Measurements from ENCODE around the gene NDUFB10.

Gene NDUFB10

GRCh38 chr16:1932050-1933028 lies 27.0 kb upstream of the NDUFB10 start:
- Histone ChIP-seq H3K27me3 (ENCODE audit: control insufficient read depth, insufficient read depth, low read length) (no peaks in the 10 kb centered on the region), H3K79me2 (no peaks in the 10 kb centered on the region), H2AFZ (no peak overlapping the region), H3K27ac (no peak overlapping the region), H3K9me3 (ENCODE audit: control insufficient read depth, low read length) (no peaks in the 10 kb centered on the region), H3K9ac (no peak overlapping the region), H3K36me3 (ENCODE audit: control insufficient read depth, insufficient read depth, low read length) (no peaks in the 10 kb centered on the region), H3K4me1 (peaks cover 4% of the 10 kb centered on the region), H3K4me2 (ENCODE audit: low read length) (no peak overlapping the region), H3K4me3 (ENCODE audit: low read depth, low read length) (no peak overlapping the region)
- no peak for TF ChIP-seq CTCF (IDR thresholded peaks at IDR 0.05)

- TF ChIP-seq CTCF (IDR thresholded peaks at IDR 0.05): no peak
- Histone ChIP-seq H3K27me3 (ENCODE audit: control insufficient read depth, insufficient read depth, low read length) (no peaks in the 10 kb centered on the region), H3K36me3 (ENCODE audit: control insufficient read depth, insufficient read depth, low read length) (no peaks in the 10 kb centered on the region), H3K79me2 (no peaks in the 10 kb centered on the region), H3K4me3 (ENCODE audit: low read depth, low read length) (no peak overlapping the region), H3K9me3 (ENCODE audit: control insufficient read depth, low read length) (no peaks in the 10 kb centered on the region), H3K4me2 (ENCODE audit: low read length) (no peak overlapping the region), H3K27ac (no peak overlapping the region), H2AFZ (no peak overlapping the region), H3K9ac (no peak overlapping the region), H3K4me1 (peaks cover 4% of the 10 kb centered on the region)
These were observed 26.2 kb upstream of the NDUFB10 start for GRCh38 chr16:1933097-1933661.

GRCh38 chr16:1936945-1937479 lies 22.3 kb upstream of the NDUFB10 start:
- Histone ChIP-seq H3K9me3 (ENCODE audit: control insufficient read depth, low read length) (no peaks in the 10 kb centered on the region), H3K4me3 (ENCODE audit: low read depth, low read length) (no peak overlapping the region), H3K27ac (no peak overlapping the region), H3K9ac (no peak overlapping the region), H2AFZ (no peak overlapping the region), H3K79me2 (no peaks in the 10 kb centered on the region), H3K36me3 (ENCODE audit: control insufficient read depth, insufficient read depth, low read length) (no peaks in the 10 kb centered on the region), H3K27me3 (ENCODE audit: control insufficient read depth, insufficient read depth, low read length) (no peaks in the 10 kb centered on the region), H3K4me2 (ENCODE audit: low read length) (no peak overlapping the region), H3K4me1 (peaks cover 3% of the 10 kb centered on the region)
- TF ChIP-seq CTCF (IDR thresholded peaks at IDR 0.05): no peak

GRCh38 chr16:1938316-1938715 lies 21.0 kb upstream of the NDUFB10 start:
- no peaks in the 10 kb centered on the region for H3K79me2 ChIP-seq
- no peak overlapping the region for H3K27ac ChIP-seq
- no peak for TF ChIP-seq CTCF (IDR thresholded peaks at IDR 0.05)
- H2AFZ ChIP-seq: no peak overlapping the region
- H3K4me1 ChIP-seq: peaks cover 8% of the 10 kb centered on the region
- no peaks in the 10 kb centered on the region for H3K27me3 ChIP-seq (ENCODE audit: control insufficient read depth, insufficient read depth, low read length)
- H3K36me3 ChIP-seq (ENCODE audit: control insufficient read depth, insufficient read depth, low read length): no peaks in the 10 kb centered on the region
- no peak overlapping the region for H3K4me2 ChIP-seq (ENCODE audit: low read length)
- no peak overlapping the region for H3K4me3 ChIP-seq (ENCODE audit: low read depth, low read length)
- no peaks in the 10 kb centered on the region for H3K9me3 ChIP-seq (ENCODE audit: control insufficient read depth, low read length)
- no peak overlapping the region for H3K9ac ChIP-seq

Data from parathyroid adenoma (tissue), 2 donors.